Neutrophil (primary cell): ENCODE results near the gene ABO.
"Not testable (repeated sequence)": the region's sequence is repeated elsewhere in the genome, so short reads cannot be mapped to it uniquely, and the experiment has no call there.

Experiments used
- H3K27ac ChIP-seq: fragments of 200-600 bp; sonication (generic); 2 replicates; pipeline ENCODE4 v1.5.1; 2016; ENCODE audit warnings: mild to moderate bottlenecking, moderate library complexity
- H3K27me3 ChIP-seq: fragments of 200-600 bp; sonication (generic); 2 replicates; pipeline ENCODE4 v1.6.0; 2016; ENCODE audit warnings: mild to moderate bottlenecking
- H3K36me3 ChIP-seq: fragments of 200-600 bp; sonication (generic); 2 replicates; pipeline ENCODE4 v1.5.1; 2017
- H3K4me1 ChIP-seq, 2 experiments: fragments of 200-600 bp in 1 of 2; sonication (generic) in 1 of 2; 1 replicate in 1 of 2; 2 replicates in 1 of 2; pipeline versions ENCODE4 v1.5.1 to v1.6.1; 2013 to 2016; ENCODE audit warnings: low read depth in 1 of 2, low read length in 1 of 2, mild to moderate bottlenecking in 1 of 2, moderate library complexity in 1 of 2; ENCODE audit not compliant: control insufficient read depth in 1 of 2, insufficient read depth in 1 of 2
- H3K4me3 ChIP-seq, 2 experiments: fragments of 200-600 bp in 1 of 2; sonication (generic) in 1 of 2; 1 replicate in 1 of 2; 2 replicates in 1 of 2; pipeline ENCODE4 v1.5.1; 2013 to 2016; ENCODE audit warnings: low read depth in 1 of 2, low read length in 1 of 2, mild to moderate bottlenecking in 1 of 2, moderate library complexity in 1 of 2
- H3K9me3 ChIP-seq: fragments of 200-600 bp; sonication (generic); 2 replicates; pipeline ENCODE4 v1.5.1; 2016
- CTCF ChIP-seq: fragments of 200-600 bp; sonication (generic); IDR thresholded peaks from 2 replicates; pipeline ENCODE4 v1.5.1; 2016; ENCODE audit warnings: antibody characterized with exemption

Gene ABO

GRCh38 chr9:133320421-133320881 is 45.5 kb upstream of the ABO start:
- H3K9me3 ChIP-seq = no peaks in the 10 kb centered on the region
- no peak overlapping the region for H3K4me3 ChIP-seq
- H3K27ac ChIP-seq = no peak overlapping the region
- no peak for TF ChIP-seq CTCF
- no peaks in the 10 kb centered on the region for H3K4me1 ChIP-seq
- H3K36me3 ChIP-seq = no peaks in the 10 kb centered on the region
- H3K27me3 ChIP-seq = peaks cover 12% of the 10 kb centered on the region

GRCh38 chr9:133317551-133317950 is 42.5 kb upstream of the ABO start:
- H3K27ac ChIP-seq, H3K4me1 ChIP-seq, H3K4me3 ChIP-seq, H3K27me3 ChIP-seq, H3K36me3 ChIP-seq, H3K9me3 ChIP-seq: not testable (repeated sequence)

GRCh38 chr9:133315997-133316396 is 41.0 kb upstream of the ABO start:
- Histone ChIP-seq H3K4me1 (no peaks in the 10 kb centered on the region), H3K36me3 (no peaks in the 10 kb centered on the region), H3K27me3 (no peaks in the 10 kb centered on the region), H3K27ac (no peak overlapping the region), H3K9me3 (no peaks in the 10 kb centered on the region), H3K4me3 (no peak overlapping the region)
- TF ChIP-seq CTCF = no peak

- Histone ChIP-seq H3K27ac (no peak overlapping the region), H3K4me1 (no peaks in the 10 kb centered on the region), H3K9me3 (no peaks in the 10 kb centered on the region), H3K27me3 (no peaks in the 10 kb centered on the region), H3K4me3 (no peak overlapping the region), H3K36me3 (no peaks in the 10 kb centered on the region)
- TF ChIP-seq CTCF = no peak
Observed at GRCh38 chr9:133309608-133310007, 34.6 kb upstream of the ABO start.

- no peaks in the 10 kb centered on the region for H3K9me3 ChIP-seq
- H3K27me3 ChIP-seq = no peaks in the 10 kb centered on the region
- no peak for TF ChIP-seq CTCF
- H3K36me3 ChIP-seq = no peaks in the 10 kb centered on the region
- H3K27ac ChIP-seq = no peak overlapping the region
- no peaks in the 10 kb centered on the region for H3K4me1 ChIP-seq
- no peak overlapping the region for H3K4me3 ChIP-seq
Observed at GRCh38 chr9:133307301-133307700, 32.3 kb upstream of the ABO start.

GRCh38 chr9:133306242-133307204 is 31.5 kb upstream of the ABO start:
- H3K36me3 ChIP-seq = no peaks in the 10 kb centered on the region
- H3K27ac ChIP-seq = no peak overlapping the region
- no peaks in the 10 kb centered on the region for H3K4me1 ChIP-seq
- no peak for TF ChIP-seq CTCF
- H3K27me3 ChIP-seq = no peaks in the 10 kb centered on the region
- H3K4me3 ChIP-seq = no peak overlapping the region
- no peaks in the 10 kb centered on the region for H3K9me3 ChIP-seq
